A549 (cell line): Measurements from ENCODE around the gene SPOCK2. TPM values are rescaled to one million over a fixed set of nuclear protein-coding genes. Genes with fewer than 3 reads are reported as not detected.

Experiments
- ATAC-seq, 2 experiments: fragments of 200-7000 bp in 1 of 2; fragments of >200 bp in 1 of 2; cut with Nextera tagmentation in 1 of 2; cut with Tn5 transposase in 1 of 2; 3 replicates each; pipeline versions ENCODE4 v1.8.0 to v1.9.1; 2018 to 2020; ENCODE audit warnings: mild to moderate bottlenecking in 1 of 2, moderate library complexity in 1 of 2
- CTCF ChIA-PET: fragments of 300-600 bp; sonication (Branson Sonifier 250); formaldehyde crosslinking; extraction: SDS; loops from one replicate; lab custom pipeline; 2021; ENCODE audit warnings: antibody characterized with exemption, inconsistent platforms; lab: Yijun Ruan, JAX
- POLR2A ChIA-PET: fragments of 350-600 bp; formaldehyde crosslinking; extraction: SDS; loops from one replicate; lab custom pipeline; 2021; ENCODE audit warnings: antibody characterized with exemption, inconsistent platforms; lab: Yijun Ruan, JAX
- DNase-seq, 2 experiments: peaks; one replicate each; pipeline versions ENCODE4 v3.0.0 to v3.0.0-alpha.2; 2011 to 2016; ENCODE audit warnings: low read depth in 1 of 2, low spot score in 1 of 2
- FAIRE-seq: peaks from 2 replicates; lab custom pipeline; 2011; peaks lifted over from hg19 to GRCh38; lab: Jason Lieb, UNC
- H3K27ac ChIP-seq, 2 experiments: fragments of >200 bp; sonication (Bioruptor Twin); formaldehyde crosslinking; 3 replicates each; pipeline ENCODE4 v1.5.1; 2016 to 2017
- H3K4me1 ChIP-seq: fragments of >200 bp; sonication (Bioruptor Twin); formaldehyde crosslinking; 3 replicates; pipeline ENCODE4 v1.6.1; 2016
- H3K4me2 ChIP-seq: fragments of >200 bp; sonication (Bioruptor Twin); formaldehyde crosslinking; 3 replicates; pipeline ENCODE4 v1.6.1; 2016
- H3K4me3 ChIP-seq: fragments of >200 bp; sonication (Bioruptor Twin); formaldehyde crosslinking; 3 replicates; pipeline ENCODE4 v1.5.1; 2016
- H3K9me3 ChIP-seq: fragments of >200 bp; sonication (Bioruptor Twin); formaldehyde crosslinking; 3 replicates; pipeline ENCODE4 v1.6.1; 2016
- ATOH8 ChIP-seq: fragments of 250-450 bp; sonication (Bioruptor Pico); IDR thresholded peaks from 2 replicates; pipeline ENCODE4 v1.5.0; 2020; ENCODE audit warnings: low read depth, mild to moderate bottlenecking, moderate library complexity
- BCL3 ChIP-seq: fragments of >200 bp; sonication (Bioruptor Twin); formaldehyde crosslinking; IDR thresholded peaks from 3 replicates; pipeline ENCODE4 v1.6.1; 2016
- BHLHE40 ChIP-seq: IDR thresholded peaks from 2 replicates; pipeline ENCODE4 v1.6.1; 2012; ENCODE audit warnings: low read depth, low read length, inconsistent platforms
- CBX2 ChIP-seq: fragments of 200-600 bp; sonication (generic); IDR thresholded peaks from 2 replicates; pipeline ENCODE4 v1.6.1; 2016; ENCODE audit warnings: low read depth, mild to moderate bottlenecking, borderline replicate concordance
- EP300 ChIP-seq, 2 experiments: fragments of >200 bp; sonication (Bioruptor Twin); formaldehyde crosslinking; IDR thresholded peaks; 2 replicates in 1 of 2; 3 replicates in 1 of 2; pipeline ENCODE4 v1.6.1; 2016 to 2017
- FOXS1 ChIP-seq: fragments of 250-450 bp; sonication (Bioruptor Pico); IDR thresholded peaks from 2 replicates; pipeline ENCODE4 v1.5.0; 2020; ENCODE audit warnings: mild to moderate bottlenecking, moderate library complexity
- GATA3 ChIP-seq: IDR thresholded peaks from 2 replicates; pipeline ENCODE4 v1.6.1; 2012; ENCODE audit warnings: borderline replicate concordance
- HEYL ChIP-seq: fragments of 250-450 bp; sonication (Bioruptor Pico); IDR thresholded peaks from 2 replicates; pipeline ENCODE4 v1.8.0; 2021; ENCODE audit warnings: mild to moderate bottlenecking, moderate library complexity
- HMGXB4 ChIP-seq: fragments of 250-450 bp; sonication (Bioruptor Pico); IDR thresholded peaks from 2 replicates; pipeline ENCODE4 v1.5.0; 2021; ENCODE audit warnings: mild to moderate bottlenecking, moderate library complexity, borderline replicate concordance
- HOXA7 ChIP-seq: fragments of 250-450 bp; sonication (Bioruptor Pico); IDR thresholded peaks from 2 replicates; pipeline ENCODE4 v1.5.0; 2020; ENCODE audit warnings: mild to moderate bottlenecking, moderate library complexity
- HOXB13 ChIP-seq: fragments of 250-450 bp; sonication (Bioruptor Pico); IDR thresholded peaks from 2 replicates; pipeline ENCODE4 v1.5.0; 2020; ENCODE audit warnings: low read depth, mild to moderate bottlenecking, moderate library complexity
- JUN ChIP-seq, 2 experiments: fragments of >200 bp; sonication (Bioruptor Twin); formaldehyde crosslinking; IDR thresholded peaks; 2 replicates in 1 of 2; 3 replicates in 1 of 2; pipeline ENCODE4 v1.6.1; 2016 to 2017
- KDM1A ChIP-seq: fragments of 200-600 bp; sonication (generic); IDR thresholded peaks from 2 replicates; pipeline ENCODE4 v1.6.1; 2016; ENCODE audit warnings: low read depth, mild to moderate bottlenecking
- MAFK ChIP-seq: fragments of 450-650 bp; IDR thresholded peaks from 2 replicates; pipeline ENCODE4 v1.6.1; 2014; ENCODE audit not compliant: partially characterized antibody
- MAX ChIP-seq: IDR thresholded peaks from 2 replicates; pipeline ENCODE4 v1.6.1; 2012
- MAZ ChIP-seq: fragments of 150-350 bp; IDR thresholded peaks from 2 replicates; pipeline ENCODE4 v1.6.1; 2014; ENCODE audit warnings: antibody characterized with exemption, low read depth, low read length, borderline replicate concordance
- NFE2L2 ChIP-seq: fragments of 150-350 bp; conservative IDR thresholded peaks from 2 replicates; pipeline ENCODE4 v1.6.1; 2014; ENCODE audit warnings: low read length
- NPAS2 ChIP-seq: fragments of 250-450 bp; sonication (Bioruptor Pico); IDR thresholded peaks from 2 replicates; pipeline ENCODE4 v1.8.0; 2022; ENCODE audit warnings: mild to moderate bottlenecking, moderate library complexity, borderline replicate concordance
- NR3C1 ChIP-seq: fragments of >200 bp; sonication (Bioruptor Twin); formaldehyde crosslinking; IDR thresholded peaks from 3 replicates; pipeline ENCODE4 v1.6.1; 2017
- RAD21 ChIP-seq, 2 experiments: fragments of >200 bp in 1 of 2; sonication (Bioruptor Twin) in 1 of 2; formaldehyde crosslinking in 1 of 2; IDR thresholded peaks in 1 of 2; conservative IDR thresholded peaks in 1 of 2; 2 replicates in 1 of 2; 3 replicates in 1 of 2; pipeline ENCODE4 v1.6.1; 2012 to 2018; ENCODE audit warnings: inconsistent platforms in 1 of 2
- RFX5 ChIP-seq: fragments of 450-650 bp; IDR thresholded peaks from 2 replicates; pipeline ENCODE4 v1.7.1; 2014; ENCODE audit warnings: antibody characterized with exemption, mild to moderate bottlenecking, moderate library complexity
- ZFP36 ChIP-seq: fragments of 450-650 bp; IDR thresholded peaks from 2 replicates; pipeline ENCODE4 v1.6.1; 2014; ENCODE audit warnings: borderline replicate concordance; ENCODE audit not compliant: partially characterized antibody
- WGBS: methylation state at CpG from one replicate; pipeline ENCODE4 v1.1.6; 2017; ENCODE audit errors: missing lambda C conversion rate; 5-methylcytosine and 5-hydroxymethylcytosine counted together
- polyA plus RNA-seq, 4 experiments: library from polyadenylated mRNA; depleted of rRNA in 3 of 4; stranded (reverse); fragments of >200 nt; fragmentation: RNase III in 1 of 4; extraction: RNeasy Plus Mini Kit Qiagen cat#74134 plus additional on column Dnase treatment in 1 of 4; gene quantifications; 2 replicates in 3 of 4; 3 replicates in 1 of 4; pipeline ENCODE4 v1.2.3, GENCODE V29; 2011 to 2017

SPOCK2 gene
- polyA plus RNA-seq, 2 of the 4 experiments (the other 2 are of a cell fraction), result 0.52 to 0.67 TPM

- peak overlapping the region; percentile 39 to 79; a peak in 5 of 6 replicates for H3K27ac ChIP-seq
- CTCF ChIA-PET, result no interaction called here
- TF ChIP-seq MAX (no peak), NPAS2 (no peak), ZFP36 (no peak)
- ATAC-seq (peak; percentile 17 to 26; a peak in 2 of 6 replicates), DNase-seq (no peak), FAIRE-seq (no peak)
- H3K4me1 ChIP-seq, result peaks cover 24% of the 10 kb centered on the region
- H3K9me3 ChIP-seq, result no peaks in the 10 kb centered on the region
- H3K4me2 ChIP-seq, result peak overlapping the region; percentile 58
- POLR2A ChIA-PET, result no interaction called here
- WGBS, result 31% methylated on average over 6 of the region's 6 CpGs
- H3K4me3 ChIP-seq, result no peak overlapping the region
Measured at GRCh38 chr10:72027498-72027897, 60.9 kb downstream of the SPOCK2 start.

- DNase-seq (no peak), ATAC-seq (0 out of 6 replicates have a peak, but pooled peaks of 1 of the 2 experiments have one; percentile 20), FAIRE-seq (no peak)
- ChIA-PET POLR2A (no interaction called here), CTCF (interaction anchor here (0.7 to 1.4 kb wide), 5 partner anchors 9 to 130 kb away, joined by 3 to 5 read pairs (median 3); no protein-coding TSS in a partner anchor)
- H3K4me1 ChIP-seq, result peaks cover 24% of the 10 kb centered on the region
- H3K4me3 ChIP-seq, result no peak overlapping the region
- no peaks in the 10 kb centered on the region for H3K9me3 ChIP-seq
- 90% methylated on average over 14 of the region's 14 CpGs for WGBS
- TF ChIP-seq NR3C1, result no peak
- no peak for TF ChIP-seq NPAS2
- no peak for TF ChIP-seq RAD21 (conservative IDR thresholded peaks at IDR 0.05 in 1 of 2, IDR thresholded peaks at IDR 0.05 in 1 of 2)
- H3K27ac ChIP-seq, result peak overlapping the region; percentile 18 to 79; a peak in 2 of 6 replicates
- H3K4me2 ChIP-seq, result no peak overlapping the region; the same call in 2 of the 3 replicates
Measured at GRCh38 chr10:72026278-72027111, 61.9 kb downstream of the SPOCK2 start.

GRCh38 chr10:72025832-72026231 is 62.5 kb downstream of the SPOCK2 start:
- DNase-seq, result no peak
- no peak for FAIRE-seq
- Histone ChIP-seq H3K9me3 (no peaks in the 10 kb centered on the region), H3K4me1 (peaks cover 24% of the 10 kb centered on the region), H3K27ac (no peak overlapping the region), H3K4me3 (no peak overlapping the region), H3K4me2 (no peak overlapping the region)
- no peak for TF ChIP-seq EP300 (IDR thresholded peaks at IDR 0.05)
- no peak for TF ChIP-seq BHLHE40
- TF ChIP-seq NFE2L2, result no peak
- no peak for TF ChIP-seq KDM1A
- TF ChIP-seq ATOH8, result no peak
- TF ChIP-seq HMGXB4 (CRISPR knock-in tag), result no peak
- TF ChIP-seq HOXB13 (CRISPR knock-in tag), result no peak
- ATAC-seq, result no peak
- CTCF ChIA-PET, result interaction anchor here (0.7 to 1.4 kb wide), 6 partner anchors 9 to 129 kb away, joined by 3 to 5 read pairs (median 3); no protein-coding TSS in a partner anchor
- POLR2A ChIA-PET, result no interaction called here
- WGBS, result 77% methylated on average over 5 of the region's 5 CpGs

GRCh38 chr10:72025400-72025799 is 63.0 kb downstream of the SPOCK2 start:
- POLR2A ChIA-PET, result no interaction called here
- TF ChIP-seq KDM1A (no peak), MAFK (no peak), RFX5 (no peak), MAZ (no peak), HEYL (CRISPR knock-in tag) (no peak), GATA3 (no peak), FOXS1 (CRISPR knock-in tag) (no peak), BCL3 (no peak), HMGXB4 (CRISPR knock-in tag) (no peak), JUN (IDR thresholded peaks at IDR 0.05) (no peak), HOXA7 (CRISPR knock-in tag) (no peak), CBX2 (no peak)

More at GRCh38 chr10:72025400-72025799, 63.0 kb downstream of the SPOCK2 start:
- Histone ChIP-seq H3K9me3 (no peaks in the 10 kb centered on the region), H3K4me2 (no peak overlapping the region), H3K4me1 (peaks cover 24% of the 10 kb centered on the region), H3K27ac (no peak overlapping the region), H3K4me3 (no peak overlapping the region)
- no peak for DNase-seq
- ATAC-seq, result no peak
- no peak for FAIRE-seq
- CTCF ChIA-PET, result interaction anchor here (0.9 to 2.1 kb wide), 5 partner anchors 11 to 402 kb away, joined by 3 to 7 read pairs (median 4); no protein-coding TSS in a partner anchor
- WGBS, result 89% methylated on average over 8 of the region's 8 CpGs
